Activated naive CD8-positive, alpha-beta T cell (primary cell): Measurements from ENCODE around the gene STAG1.
A peak's percentile ranks its signal among the peaks of the same experiment; 100 is the strongest.
"Not testable (repeated sequence)": the region's sequence is repeated elsewhere in the genome, so short reads cannot be mapped to it uniquely, and the experiment has no call there.

ENCODE experiments used
- H3K27ac Mint-ChIP-seq: one replicate; pipeline ENCODE4 v1.8.0; 2021; ENCODE audit warnings: mixed read lengths
- H3K27me3 Mint-ChIP-seq: one replicate; pipeline ENCODE4 v1.8.0; 2021; ENCODE audit warnings: mixed read lengths
- H3K36me3 Mint-ChIP-seq: one replicate; pipeline ENCODE4 v1.8.0; 2021; ENCODE audit warnings: mixed read lengths
- H3K4me1 Mint-ChIP-seq: one replicate; pipeline ENCODE4 v1.8.0; 2021; ENCODE audit warnings: low read depth, mixed read lengths
- H3K4me3 Mint-ChIP-seq: one replicate; pipeline ENCODE4 v1.8.0; 2021; ENCODE audit warnings: mild to moderate bottlenecking, mixed read lengths
- H3K9me3 Mint-ChIP-seq: one replicate; pipeline ENCODE4 v1.8.0; 2021; ENCODE audit warnings: low read depth, mixed read lengths

Gene STAG1

GRCh38 chr3:136752172-136752421, at the start of gene STAG1:
Gene STAG1, minus strand, starts transcription at chr3:136752378. Its CDS starts 121,480 bp downstream, at chr3:136630898.
- Mint-ChIP-seq H3K4me3 (peak within 1 kb of the TSS; percentile 95), H3K36me3 (no peaks in the 10 kb centered on the region), H3K9me3 (no peaks in the 10 kb centered on the region), H3K27me3 (no peaks in the 10 kb centered on the region), H3K27ac (peak within 1 kb of the TSS; percentile 99), H3K4me1 (peaks cover 45% of the 10 kb centered on the region)

- not testable (repeated sequence) for H3K9me3 Mint-ChIP-seq, H3K27me3 Mint-ChIP-seq, H3K27ac Mint-ChIP-seq, H3K4me3 Mint-ChIP-seq, H3K36me3 Mint-ChIP-seq, H3K4me1 Mint-ChIP-seq
Measured at GRCh38 chr3:136801146-136801545, 49.0 kb upstream of the STAG1 start.

GRCh38 chr3:136792556-136793330, 40.6 kb upstream of the STAG1 start:
- no peak overlapping the region for H3K4me3 Mint-ChIP-seq
- no peaks in the 10 kb centered on the region for H3K4me1 Mint-ChIP-seq
- no peaks in the 10 kb centered on the region for H3K9me3 Mint-ChIP-seq
- H3K36me3 Mint-ChIP-seq, result no peaks in the 10 kb centered on the region
- peaks cover 2% of the 10 kb centered on the region for H3K27me3 Mint-ChIP-seq
- H3K27ac Mint-ChIP-seq, result no peak overlapping the region

GRCh38 chr3:136790786-136791185, 38.6 kb upstream of the STAG1 start:
- Mint-ChIP-seq H3K4me3 (no peak overlapping the region), H3K36me3 (no peaks in the 10 kb centered on the region), H3K4me1 (peaks cover 12% of the 10 kb centered on the region), H3K27ac (no peak overlapping the region), H3K9me3 (no peaks in the 10 kb centered on the region), H3K27me3 (peaks cover 2% of the 10 kb centered on the region)

- H3K4me1 Mint-ChIP-seq, result peaks cover 12% of the 10 kb centered on the region
- no peaks in the 10 kb centered on the region for H3K36me3 Mint-ChIP-seq
- H3K27me3 Mint-ChIP-seq, result no peaks in the 10 kb centered on the region
- H3K4me3 Mint-ChIP-seq, result no peak overlapping the region
- H3K27ac Mint-ChIP-seq, result no peak overlapping the region
- H3K9me3 Mint-ChIP-seq, result no peaks in the 10 kb centered on the region
Measured at GRCh38 chr3:136789976-136790375, 37.8 kb upstream of the STAG1 start.

GRCh38 chr3:136788154-136788553, 36.0 kb upstream of the STAG1 start:
- H3K27ac Mint-ChIP-seq, result no peak overlapping the region
- H3K4me1 Mint-ChIP-seq, result peaks cover 12% of the 10 kb centered on the region
- no peaks in the 10 kb centered on the region for H3K36me3 Mint-ChIP-seq

DNA sequence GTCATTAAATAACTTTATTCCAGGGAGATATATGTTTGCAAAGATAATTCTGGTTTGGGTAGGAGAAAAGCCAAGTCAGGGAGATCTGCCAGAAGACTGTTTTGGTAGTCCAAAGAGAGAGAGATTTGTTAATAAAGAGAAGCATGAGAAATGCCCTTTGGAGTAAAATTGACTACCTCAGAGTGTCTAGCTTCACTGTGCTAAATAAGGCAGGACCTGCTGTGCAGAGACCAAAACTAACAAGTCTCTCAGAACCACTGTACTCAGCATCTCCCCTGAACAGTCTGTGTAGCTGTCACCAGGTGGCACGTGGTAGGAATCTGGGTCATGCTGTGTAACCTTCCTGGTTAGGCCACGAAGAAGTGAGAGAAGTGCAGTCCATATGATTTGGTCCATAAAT, 35.2 kb upstream of the STAG1 start:
- H3K4me1 Mint-ChIP-seq, result peaks cover 12% of the 10 kb centered on the region
- H3K27me3 Mint-ChIP-seq, result no peaks in the 10 kb centered on the region
- H3K4me3 Mint-ChIP-seq, result no peak overlapping the region
- no peak overlapping the region for H3K27ac Mint-ChIP-seq
- H3K36me3 Mint-ChIP-seq, result no peaks in the 10 kb centered on the region
- H3K9me3 Mint-ChIP-seq, result no peaks in the 10 kb centered on the region

More at GRCh38 chr3:136788154-136788553, 36.0 kb upstream of the STAG1 start:
- Mint-ChIP-seq H3K4me3 (no peak overlapping the region), H3K27me3 (no peaks in the 10 kb centered on the region), H3K9me3 (no peaks in the 10 kb centered on the region)

DNA sequence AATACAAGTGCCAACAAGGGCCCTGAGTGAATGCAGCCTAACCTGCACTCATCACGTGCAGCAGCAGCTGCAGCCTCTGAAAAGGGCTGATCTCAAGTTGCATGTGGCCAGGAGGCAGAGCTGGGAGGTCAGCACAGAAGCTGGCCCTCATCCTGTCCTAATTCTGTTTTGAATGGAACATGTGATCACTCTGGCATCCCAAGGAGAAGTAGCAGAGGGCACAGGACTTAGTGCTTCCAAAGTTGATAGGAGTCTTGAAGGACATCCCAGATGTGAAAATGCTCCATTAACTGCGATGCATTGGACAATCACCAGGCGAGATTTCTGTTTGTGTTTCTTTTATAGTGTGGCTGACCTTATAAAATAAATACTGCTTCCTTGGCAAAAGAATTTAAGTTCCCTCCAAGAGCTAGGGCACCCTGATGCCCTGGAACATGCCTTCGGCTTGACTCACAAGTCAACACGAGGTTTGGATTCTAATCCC, 31.6 kb upstream of the STAG1 start:
- Mint-ChIP-seq H3K36me3 (no peaks in the 10 kb centered on the region), H3K27ac (no peak overlapping the region), H3K4me1 (peaks cover 12% of the 10 kb centered on the region), H3K27me3 (no peaks in the 10 kb centered on the region), H3K4me3 (no peak overlapping the region), H3K9me3 (no peaks in the 10 kb centered on the region)

DNA sequence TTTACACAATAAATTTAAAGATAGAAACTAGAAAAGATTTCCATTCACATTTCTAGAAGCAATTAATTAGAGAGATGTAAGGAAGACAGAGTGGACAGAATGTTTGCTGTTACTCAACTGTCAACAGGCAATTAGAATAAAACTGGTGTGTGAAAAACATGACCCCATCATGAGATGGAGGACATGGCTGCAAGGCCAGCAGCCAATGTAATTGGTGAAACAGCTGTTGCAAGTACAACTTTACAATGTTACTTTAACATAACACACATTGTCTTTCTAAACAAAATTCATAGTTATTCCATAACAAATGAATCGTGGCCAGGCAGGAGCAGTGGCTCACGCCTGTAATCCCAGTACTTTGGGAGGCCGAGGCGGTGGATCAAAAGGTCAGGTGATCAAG, 28.6 kb upstream of the STAG1 start:
- Mint-ChIP-seq H3K27me3 (no peaks in the 10 kb centered on the region), H3K27ac (no peak overlapping the region), H3K4me1 (no peaks in the 10 kb centered on the region), H3K36me3 (no peaks in the 10 kb centered on the region), H3K4me3 (no peak overlapping the region), H3K9me3 (no peaks in the 10 kb centered on the region)

DNA sequence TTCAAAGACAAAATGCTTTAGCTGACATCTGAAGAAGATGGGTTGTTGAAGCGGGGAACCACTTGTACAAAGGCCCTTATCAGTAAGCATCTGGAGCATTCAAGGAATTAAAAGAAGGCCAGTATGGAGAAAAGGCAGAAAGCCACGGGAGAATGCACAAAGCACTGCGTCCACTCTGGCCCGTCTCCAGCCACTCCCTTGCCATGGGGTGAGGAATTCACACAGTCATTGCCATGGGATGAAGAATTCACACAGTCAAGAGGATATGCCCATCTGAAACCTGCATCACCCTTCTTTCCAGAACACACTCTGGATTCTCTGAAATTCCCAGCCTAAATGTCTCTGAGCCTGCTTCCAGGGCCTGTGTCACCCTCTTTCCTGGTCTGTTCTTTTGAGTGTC, 26.7 kb upstream of the STAG1 start:
- Mint-ChIP-seq H3K36me3 (no peaks in the 10 kb centered on the region), H3K9me3 (no peaks in the 10 kb centered on the region), H3K27me3 (no peaks in the 10 kb centered on the region), H3K27ac (no peak overlapping the region), H3K4me3 (no peak overlapping the region), H3K4me1 (no peaks in the 10 kb centered on the region)

DNA sequence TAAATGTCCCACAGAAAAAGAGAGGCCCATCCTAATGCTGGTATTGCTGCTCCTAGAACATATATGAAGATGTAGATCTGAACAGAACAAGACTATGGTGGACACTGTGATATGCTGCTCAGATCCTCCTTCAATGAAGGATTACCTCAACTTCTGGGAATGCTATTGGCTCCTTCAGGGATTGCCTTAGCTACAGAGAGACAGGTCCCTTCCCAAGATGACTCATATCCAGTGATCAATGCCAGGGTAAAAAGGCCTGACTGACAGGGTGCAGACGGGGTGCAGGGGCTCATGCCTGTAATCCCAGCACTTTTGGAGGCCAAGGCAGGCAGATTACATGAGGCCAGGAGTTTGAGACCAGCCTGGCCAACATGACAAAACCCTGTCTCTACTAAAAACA, 20.5 kb upstream of the STAG1 start:
- no peaks in the 10 kb centered on the region for H3K27me3 Mint-ChIP-seq
- H3K4me1 Mint-ChIP-seq, result no peaks in the 10 kb centered on the region
- H3K27ac Mint-ChIP-seq, result no peak overlapping the region
- H3K9me3 Mint-ChIP-seq, result no peaks in the 10 kb centered on the region
- no peaks in the 10 kb centered on the region for H3K36me3 Mint-ChIP-seq
- H3K4me3 Mint-ChIP-seq, result no peak overlapping the region

- not testable (repeated sequence) for H3K27me3 Mint-ChIP-seq, H3K27ac Mint-ChIP-seq, H3K36me3 Mint-ChIP-seq, H3K4me3 Mint-ChIP-seq, H3K9me3 Mint-ChIP-seq
- H3K4me1 Mint-ChIP-seq, result peaks cover 13% of the 10 kb centered on the region
Measured at GRCh38 chr3:136758160-136759102, 6.3 kb upstream of the STAG1 start.

DNA sequence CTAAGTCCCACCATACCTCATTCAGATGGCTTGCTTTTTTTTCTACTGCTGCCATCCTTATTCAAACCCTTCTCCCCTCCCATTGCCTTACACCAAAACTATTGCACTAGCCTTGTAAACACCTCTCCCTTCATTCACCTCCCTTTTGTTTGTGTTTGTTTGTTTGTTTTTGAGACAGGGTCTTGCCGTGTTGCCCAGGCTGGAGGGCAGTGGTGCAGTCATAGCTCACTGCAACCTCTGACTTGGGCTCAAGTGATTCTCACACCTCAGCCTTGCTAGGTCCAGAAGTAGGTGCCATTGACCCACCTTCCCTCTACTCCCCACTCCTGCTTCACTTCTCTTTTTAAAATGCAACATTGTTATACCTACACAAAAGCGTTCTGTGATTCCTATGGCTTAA, 3.0 kb upstream of the STAG1 start:
- Mint-ChIP-seq H3K27me3 (no peaks in the 10 kb centered on the region), H3K4me3 (peak overlapping the region; percentile 18), H3K4me1 (peaks cover 29% of the 10 kb centered on the region), H3K27ac (no peak overlapping the region), H3K36me3 (no peaks in the 10 kb centered on the region), H3K9me3 (no peaks in the 10 kb centered on the region)

- no peaks in the 10 kb centered on the region for H3K9me3 Mint-ChIP-seq
- no peaks in the 10 kb centered on the region for H3K27me3 Mint-ChIP-seq
- H3K4me1 Mint-ChIP-seq, result peaks cover 43% of the 10 kb centered on the region
- peak overlapping the region; percentile 99 for H3K27ac Mint-ChIP-seq
- no peaks in the 10 kb centered on the region for H3K36me3 Mint-ChIP-seq
- H3K4me3 Mint-ChIP-seq, result peak overlapping the region; percentile 95
Measured at GRCh38 chr3:136753326-136753939, 1.3 kb upstream of the STAG1 start.
